T1000 (cell line): ENCODE measurements around the gene SHC3.
A peak's percentile ranks its signal among the peaks of the same experiment; 100 is the strongest.

ENCODE experiments used
- DNase-seq: peaks from one replicate; lab custom pipeline; 2025; ENCODE audit warnings: mixed read lengths; lab: John Stamatoyannopoulos, UW

The SHC3 gene

DNA sequence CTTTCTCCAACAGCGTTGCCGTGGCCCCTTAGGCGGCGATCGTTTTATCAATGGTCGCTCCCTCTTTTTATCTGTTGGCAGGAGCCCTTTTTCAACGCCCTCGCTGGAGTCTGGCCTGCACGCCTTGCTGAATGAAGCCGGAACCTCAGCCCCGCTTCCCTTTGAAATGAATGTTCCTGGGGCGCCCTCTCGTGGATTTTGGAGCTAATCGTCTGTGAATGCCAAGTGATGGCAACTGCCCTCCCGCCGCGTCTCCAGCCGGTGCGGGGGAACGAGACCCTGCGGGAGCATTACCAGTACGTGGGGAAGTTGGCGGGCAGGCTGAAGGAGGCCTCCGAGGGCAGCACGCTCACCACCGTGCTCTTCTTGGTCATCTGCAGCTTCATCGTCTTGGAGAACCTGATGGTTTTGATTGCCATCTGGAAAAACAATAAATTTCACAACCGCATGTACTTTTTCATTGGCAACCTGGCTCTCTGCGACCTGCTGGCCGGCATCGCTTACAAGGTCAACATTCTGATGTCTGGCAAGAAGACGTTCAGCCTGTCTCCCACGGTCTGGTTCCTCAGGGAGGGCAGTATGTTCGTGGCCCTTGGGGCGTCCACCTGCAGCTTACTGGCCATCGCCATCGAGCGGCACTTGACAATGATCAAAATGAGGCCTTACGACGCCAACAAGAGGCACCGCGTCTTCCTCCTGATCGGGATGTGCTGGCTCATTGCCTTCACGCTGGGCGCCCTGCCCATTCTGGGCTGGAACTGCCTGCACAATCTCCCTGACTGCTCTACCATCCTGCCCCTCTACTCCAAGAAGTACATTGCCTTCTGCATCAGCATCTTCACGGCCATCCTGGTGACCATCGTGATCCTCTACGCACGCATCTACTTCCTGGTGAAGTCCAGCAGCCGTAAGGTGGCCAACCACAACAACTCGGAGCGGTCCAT is 177.4 kb downstream of the SHC3 start:
- DNase-seq, result peak; percentile 76

DNA sequence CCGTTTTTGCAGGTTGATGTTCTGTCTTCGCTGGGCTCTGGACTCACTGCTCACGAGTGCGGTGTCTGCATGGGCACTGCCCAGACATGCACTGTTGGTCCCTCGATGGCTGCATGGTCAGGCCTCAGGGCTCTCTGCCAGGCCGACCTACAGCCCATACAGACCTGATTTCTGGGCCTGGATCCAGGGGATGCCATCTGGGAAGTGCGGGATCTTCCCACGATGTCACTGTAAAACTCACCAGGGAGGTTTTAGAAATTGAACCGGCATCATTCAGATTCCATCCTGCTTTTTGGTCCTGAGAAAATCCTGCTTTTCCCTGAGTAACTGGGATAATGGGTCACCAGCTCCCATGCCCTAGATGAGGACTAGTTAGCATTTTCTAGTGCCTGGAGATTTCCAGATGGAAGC is 178.2 kb downstream of the SHC3 start:
- no peak for DNase-seq

DNA sequence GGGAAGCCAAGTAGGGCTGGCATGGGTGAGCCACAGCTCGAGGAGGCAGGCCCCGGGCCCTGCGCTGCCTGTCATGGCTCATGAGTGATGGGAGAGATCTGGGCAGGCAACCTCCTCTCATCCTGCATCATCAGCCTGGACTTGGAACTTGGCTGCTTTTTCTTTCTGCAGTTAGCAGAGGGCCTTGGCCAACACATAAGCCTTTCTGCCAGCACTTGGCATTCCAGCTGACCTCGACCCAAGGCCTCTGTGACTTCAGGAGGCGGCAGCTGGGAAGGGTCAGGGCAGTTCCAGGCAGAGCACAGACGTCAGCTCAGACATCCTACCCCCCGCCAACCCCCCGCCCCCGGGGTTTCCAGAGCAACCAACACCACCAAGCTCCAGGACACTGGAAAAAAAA is 179.7 kb downstream of the SHC3 start:
- DNase-seq, result no peak

DNA sequence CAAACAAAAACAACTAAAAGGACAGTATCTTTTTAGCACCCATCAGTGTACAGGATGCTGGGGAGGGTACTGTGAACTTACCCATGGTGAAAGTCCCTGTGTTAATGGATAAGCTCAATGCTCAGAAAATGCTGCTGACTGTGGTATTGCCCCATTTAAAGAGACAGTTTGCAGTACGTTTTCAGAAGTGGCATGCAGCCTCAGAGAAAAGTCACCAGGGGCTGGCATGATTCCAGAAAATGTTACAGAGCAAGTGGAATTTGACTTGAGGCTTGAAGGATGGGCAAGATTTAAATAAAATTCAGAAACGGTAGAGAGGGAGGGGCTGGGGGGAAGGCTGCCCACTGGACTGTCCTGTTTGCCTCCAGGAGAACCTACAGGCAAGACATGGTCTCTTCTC is 180.1 kb downstream of the SHC3 start:
- no peak for DNase-seq

DNA sequence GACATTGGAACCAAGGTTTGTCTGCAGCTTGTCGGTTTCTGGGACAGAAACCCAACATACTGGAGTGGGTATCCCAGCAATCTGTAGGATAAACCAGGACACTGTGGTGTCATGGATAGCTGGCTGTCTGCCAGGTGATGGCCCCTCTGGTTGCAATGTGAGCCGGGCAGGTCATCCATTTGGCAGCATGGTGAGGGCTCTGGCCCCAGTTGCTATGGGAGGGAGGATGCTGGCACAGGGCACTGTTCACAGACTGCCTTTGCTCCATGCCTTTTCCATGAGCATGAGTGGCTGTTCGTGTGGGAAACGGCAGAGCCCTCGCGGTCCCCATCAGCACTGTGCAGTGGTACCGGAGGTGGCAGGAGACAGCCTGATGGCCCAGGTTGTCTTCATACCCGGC is 181.0 kb downstream of the SHC3 start:
- DNase-seq, result no peak

DNA sequence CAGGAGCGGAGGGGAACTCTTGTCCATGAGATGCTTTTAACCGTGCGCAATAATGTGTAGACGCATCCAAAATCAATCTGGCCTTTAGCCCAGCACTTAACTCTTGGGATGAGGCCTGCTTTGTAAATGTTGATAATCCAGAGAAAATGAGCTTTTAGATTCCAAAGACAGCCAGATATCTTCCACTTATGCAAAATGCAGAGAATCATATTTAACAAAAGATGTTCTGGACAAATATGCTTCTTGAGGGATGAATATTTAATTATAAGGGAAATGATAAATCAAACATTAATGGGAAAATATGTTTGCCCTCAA is 181.7 kb downstream of the SHC3 start:
- DNase-seq, result no peak

DNA sequence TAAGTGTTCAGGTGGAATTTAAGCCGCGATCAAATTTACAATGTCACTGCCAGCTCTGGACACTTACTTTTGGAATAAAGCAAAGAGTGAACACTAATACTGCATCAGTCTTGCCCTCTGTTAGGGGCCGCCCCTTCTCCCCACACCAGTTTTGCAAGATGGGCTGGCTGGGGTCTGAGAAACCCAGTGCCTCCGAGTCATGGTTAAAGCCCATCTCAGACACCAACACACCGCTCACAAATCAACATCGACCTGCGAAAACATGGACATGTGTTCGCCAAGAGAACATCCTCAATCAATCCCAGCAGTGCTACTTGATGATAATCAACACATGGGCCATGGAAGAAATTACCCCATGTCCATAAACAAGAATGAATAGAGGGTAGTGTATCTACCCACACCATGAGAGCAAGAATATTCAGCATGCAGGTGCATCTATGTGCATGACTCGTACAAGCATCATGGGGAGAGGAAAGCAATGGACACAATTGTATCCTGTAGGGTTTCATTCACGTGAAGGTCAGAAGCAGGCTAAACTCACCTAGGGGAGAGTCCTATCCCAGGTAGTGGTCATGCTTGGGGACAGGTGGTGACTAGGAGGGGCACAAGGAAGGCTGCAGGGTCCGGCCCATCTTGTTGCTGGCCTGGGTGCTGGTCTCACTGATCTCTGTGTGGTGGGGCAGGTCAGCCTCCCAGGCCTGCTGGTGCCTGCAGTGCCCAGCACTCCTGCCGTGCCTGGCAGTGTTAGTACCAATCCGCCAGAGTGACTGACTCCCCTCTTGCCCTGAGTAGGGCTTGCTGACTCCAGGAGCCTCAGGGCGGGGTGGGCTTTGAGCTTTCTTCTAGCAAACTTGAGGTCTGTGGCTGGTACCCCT is 182.3 kb downstream of the SHC3 start:
- no peak for DNase-seq

DNA sequence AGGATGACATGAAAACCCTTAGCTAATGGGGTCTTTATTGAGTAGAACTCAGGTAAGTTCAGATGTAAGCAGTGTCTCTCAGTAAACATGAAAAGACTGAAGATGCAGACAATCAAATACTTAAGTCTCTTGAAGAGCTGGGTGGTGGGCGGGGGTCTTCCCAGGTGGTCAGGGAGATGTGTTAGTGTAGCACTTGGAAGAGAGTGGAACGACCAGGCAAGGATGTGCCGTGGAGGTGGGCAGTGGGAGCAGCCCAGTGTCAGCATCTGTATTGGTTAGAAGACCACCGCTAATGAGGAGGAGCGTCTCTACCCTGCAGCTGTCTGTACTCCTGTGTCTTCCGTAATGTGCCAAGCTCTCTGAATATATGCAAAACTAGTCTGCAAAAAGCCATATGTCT is 183.0 kb downstream of the SHC3 start:
- DNase-seq, result no peak

DNA sequence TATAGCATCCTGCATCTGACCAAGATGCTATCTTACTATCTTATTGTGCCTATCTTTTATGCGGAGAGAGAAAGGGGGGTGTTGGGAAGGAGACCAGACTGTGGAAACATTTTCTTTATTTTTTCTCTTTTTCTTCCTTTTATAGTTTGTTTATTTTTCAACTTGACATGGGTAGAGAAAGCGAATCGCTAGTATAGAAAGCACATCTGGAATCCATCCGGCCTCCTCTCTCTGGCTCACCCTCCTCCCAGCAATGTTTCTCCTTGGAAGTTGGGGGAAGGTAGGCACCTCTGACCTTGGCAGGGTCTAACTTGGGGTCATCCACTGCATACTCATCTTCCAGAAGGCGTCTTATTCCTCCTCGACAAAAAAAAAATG is 183.4 kb downstream of the SHC3 start:
- no peak for DNase-seq

DNA sequence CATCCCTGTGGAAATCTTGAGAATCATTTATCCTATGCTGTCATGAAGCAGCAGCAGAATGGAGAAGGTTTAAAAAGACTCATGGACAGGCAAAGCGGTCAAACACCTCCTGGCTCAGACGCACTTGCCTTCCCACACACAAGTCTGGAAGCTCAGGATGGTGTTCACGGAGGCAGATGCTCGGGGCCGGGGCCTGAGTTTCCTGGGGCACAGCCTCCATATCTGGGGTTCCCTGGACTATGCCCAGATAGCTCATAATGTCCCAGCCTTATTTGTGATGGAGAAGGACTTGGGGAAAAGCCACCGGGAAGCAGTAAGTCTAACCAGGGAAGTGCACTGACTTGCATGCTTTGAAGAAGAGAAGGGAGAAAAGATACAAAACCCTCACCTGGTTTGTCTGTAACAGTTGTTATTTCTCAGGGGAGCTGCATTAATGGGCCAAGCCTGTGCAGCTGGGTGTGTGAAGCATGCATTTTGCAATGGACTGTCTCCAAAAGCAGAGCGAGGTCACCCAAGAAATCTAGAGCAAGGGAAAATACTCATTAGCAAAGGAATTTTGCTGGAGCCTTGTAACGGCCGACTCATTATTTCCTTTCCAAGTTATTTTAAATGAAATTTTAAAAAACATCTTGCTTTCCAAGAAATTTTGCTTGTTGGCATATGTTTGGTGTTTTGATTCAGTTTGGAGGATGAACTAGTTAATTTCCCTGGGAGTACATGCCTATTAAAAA is 184.0 kb downstream of the SHC3 start:
- DNase-seq, result no peak

DNA sequence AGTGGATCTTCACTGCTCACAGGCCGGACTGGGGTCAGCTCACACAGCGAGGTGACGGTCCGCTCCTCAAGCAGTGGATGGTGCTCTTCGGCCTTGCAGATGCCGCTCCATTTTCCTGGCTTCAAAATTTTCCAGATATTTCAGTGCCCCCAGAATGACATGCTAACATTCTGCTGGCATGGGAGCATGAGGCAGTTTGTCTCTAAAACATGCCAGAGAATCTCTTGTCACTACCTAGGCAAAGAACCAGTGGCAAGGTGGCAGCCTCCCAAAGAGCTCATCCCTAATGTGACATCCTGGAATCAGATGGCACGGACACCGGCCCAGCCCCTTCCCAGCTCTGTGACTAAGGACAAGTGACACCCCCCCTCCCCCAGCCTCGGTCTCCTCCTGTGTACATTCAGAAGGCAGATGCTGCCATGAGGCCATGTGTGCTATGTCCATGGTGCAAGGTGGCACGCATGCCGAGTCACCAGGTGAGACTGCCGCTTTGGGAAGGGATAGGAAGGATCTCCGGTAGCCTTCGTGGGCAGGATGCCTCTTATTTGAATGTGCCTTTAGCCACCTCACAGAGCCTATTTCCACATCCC is 184.7 kb downstream of the SHC3 start:
- no peak for DNase-seq

DNA sequence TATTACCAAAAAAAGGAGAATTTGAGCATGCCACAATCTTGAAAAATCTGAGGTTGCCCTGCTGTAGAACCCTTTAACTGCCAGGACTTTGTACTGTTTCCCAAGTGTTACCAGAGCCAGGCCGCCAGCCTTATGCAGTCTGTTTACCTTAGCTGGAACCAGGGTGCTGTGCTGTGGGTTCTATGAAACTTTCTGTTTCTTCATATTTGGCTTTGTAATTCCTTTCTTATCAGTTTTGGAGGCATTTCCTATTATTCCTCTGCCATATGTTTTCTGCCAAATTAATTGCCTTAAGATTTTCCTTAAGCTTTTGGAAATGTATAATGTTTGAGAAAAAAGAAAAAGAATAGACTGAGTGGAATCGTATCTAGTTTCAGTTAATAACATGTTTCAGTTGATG is 185.3 kb downstream of the SHC3 start:
- DNase-seq, result no peak

DNA sequence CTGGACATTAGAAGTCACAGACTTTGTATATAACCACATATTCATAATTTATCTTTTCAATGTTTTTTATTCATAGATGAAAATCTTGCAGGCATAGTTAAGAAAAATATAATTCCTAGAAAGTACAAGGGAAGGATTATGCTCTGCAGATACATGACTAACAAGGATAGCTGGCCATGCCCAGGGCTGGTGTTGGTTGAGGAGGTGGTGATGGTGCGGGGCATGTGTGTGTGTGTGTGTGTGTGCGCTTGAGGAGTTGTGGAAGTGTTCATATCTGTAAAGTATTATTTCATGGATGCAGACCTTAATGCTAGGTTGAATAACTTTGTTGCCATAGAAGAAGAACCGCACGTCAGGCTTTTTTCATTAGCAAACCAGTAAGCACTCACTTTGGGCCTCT is 186.1 kb downstream of the SHC3 start:
- no peak for DNase-seq

DNA sequence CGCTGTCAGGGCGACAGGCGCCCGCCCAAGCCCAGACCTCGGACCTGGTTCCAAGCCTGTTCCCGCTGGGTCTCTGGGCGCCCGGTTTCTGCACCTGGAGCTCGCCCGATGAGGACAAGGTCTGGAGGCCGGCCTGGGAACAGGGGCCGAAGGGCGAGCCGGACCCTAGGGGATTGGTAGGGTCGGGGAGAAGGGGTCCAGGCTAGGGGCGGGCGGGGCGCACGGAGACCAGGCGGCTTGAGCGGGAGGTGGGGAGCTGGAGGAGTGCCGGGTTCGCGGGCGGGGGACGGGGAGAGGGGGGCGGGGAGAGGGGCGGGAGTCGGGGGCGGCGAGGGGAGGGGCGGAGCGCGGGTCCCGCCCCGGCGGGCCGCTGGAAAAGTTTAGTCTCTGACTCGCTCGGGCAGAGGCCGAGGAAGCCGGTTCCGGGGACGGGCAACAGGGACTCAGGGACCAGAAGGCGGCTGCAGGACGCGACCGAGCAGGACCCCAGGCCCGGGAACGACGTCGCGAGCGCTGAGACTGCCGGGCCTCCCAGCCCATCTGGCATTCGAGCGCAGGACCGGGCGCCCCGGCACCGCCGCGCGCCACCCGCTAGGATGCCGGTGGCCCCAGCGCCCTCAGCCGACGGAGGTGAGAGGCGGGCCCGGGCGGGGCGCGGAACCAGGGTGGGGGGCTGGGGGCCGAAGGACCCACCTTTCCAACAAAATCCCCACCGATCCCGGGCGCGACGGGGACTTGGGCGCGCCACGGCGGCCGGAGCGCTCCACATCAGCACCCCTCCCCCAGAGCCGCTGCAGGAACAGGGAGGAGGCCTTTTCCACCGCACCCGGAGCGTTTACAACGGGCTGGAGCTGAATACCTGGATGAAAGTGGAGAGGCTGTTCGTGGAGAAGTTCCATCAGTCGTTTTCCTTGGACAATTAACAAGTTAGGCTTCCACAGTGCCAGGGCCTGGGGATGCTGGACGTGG is 187.3 kb downstream of the SHC3 start, which contains the start of gene S1PR3:
S1PR3 (plus strand) TSS at position 403 of the 969 bp plus-strand sequence. CDS start 9,733 bp downstream, outside the sequence.
- no peak for DNase-seq

DNA sequence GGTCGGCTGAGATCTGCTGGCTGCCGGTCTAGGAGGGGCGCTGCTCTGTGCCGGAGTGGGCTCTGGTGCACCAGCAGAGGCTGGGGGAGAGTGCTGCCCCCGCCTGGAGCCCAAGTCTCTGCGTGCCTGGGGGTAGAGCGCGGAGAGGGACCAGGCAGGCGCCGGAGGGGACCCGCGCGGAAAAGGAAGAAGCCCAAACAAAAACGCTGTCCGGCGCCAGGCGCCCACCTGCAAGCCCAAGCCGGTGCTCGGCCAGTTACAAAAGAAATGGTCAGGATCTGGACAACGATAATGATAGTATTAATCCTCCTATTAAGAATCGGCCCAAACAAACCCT is 187.9 kb downstream of the SHC3 start:
- DNase-seq, result no peak

DNA sequence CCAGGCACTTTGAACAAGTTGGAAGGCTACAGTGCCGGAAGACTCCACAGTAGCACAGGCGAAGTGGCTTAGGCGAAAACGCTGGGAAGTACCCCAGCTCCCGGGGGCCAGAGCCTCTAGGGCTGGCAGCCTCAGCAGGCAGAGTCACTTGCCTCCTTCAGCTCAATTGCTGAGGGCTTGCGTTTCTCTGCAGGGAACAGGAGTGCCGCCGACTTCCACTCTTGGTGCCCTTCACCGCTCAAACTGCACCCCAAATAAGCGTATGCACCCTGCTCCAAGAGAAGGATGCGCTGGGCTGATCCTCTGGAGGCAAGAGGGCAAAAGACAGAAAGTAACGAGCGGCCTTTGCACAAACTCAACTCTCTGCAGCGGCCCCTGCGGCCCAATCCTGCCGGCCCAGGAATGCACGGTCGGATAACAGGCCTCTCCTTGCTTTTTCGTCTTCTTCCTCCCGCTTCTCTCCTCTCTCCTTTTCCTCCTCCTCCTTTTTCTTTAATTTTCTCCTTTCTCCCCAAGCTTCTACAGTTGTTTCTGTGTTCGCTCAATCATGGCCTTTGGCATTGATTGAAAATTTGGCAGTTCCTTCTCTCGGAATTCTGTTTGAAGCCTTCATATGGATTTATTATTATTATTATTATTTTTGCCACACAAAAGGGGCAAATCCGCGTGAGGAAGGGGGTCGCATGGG is 188.4 kb downstream of the SHC3 start:
- DNase-seq, result no peak

DNA sequence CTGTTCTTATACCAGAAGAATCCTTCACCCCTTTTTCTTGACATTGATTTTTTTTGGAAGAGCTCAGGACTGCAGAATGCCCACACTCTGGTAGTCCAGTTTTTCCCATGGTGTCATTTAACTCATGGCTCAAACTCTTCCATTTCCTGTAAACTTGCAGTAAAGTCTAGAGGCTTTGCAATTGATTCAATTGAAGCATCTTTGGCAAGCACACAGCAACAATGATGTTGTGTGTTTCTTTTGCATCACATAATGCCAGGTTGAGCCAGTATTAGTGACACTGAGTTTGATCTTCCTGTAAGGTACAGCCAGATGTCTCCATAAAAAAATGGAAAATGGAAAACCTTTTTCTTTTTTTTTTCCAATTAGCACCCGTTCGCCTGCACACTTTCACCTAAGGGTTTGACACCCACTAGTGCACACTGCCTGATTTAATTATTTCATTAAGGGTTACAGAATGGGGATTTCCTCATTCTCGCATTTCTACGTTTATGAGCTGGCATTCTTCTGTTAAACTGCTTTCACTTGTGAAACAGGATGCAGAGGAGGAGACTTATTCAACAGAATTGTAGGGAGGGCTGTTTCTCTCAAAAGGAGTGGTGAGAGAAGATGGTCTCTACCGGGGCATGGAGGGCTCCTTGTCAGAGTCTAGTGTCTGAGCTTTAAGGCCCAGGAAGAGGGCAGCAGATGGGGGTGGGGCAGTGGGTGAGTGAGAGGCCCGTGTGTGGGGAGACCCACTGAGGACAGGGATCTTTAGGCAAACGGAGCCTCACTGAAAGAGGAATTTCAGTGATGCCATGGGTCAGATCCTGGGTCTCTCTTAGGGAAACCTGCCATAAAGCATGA is 189.6 kb downstream of the SHC3 start:
- no peak for DNase-seq

DNA sequence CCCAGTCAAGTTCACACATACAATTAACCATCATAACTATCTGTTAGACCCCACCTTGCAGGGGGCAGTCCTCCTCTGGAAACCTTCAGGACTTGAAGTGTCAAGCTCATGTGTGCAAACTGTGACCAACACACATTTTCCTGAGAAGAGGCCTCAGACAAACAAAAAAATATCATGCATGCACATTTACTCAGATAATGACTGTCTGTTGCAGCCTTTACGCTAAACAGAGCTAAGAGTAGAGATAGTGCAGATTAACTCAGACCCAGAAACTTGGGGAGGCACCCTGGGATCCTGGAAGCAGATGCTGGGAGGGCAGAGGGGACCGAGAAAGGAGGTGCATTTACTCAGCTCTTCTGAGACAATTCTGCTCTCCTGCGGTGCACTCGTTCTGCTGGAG is 191.0 kb downstream of the SHC3 start:
- no peak for DNase-seq

DNA sequence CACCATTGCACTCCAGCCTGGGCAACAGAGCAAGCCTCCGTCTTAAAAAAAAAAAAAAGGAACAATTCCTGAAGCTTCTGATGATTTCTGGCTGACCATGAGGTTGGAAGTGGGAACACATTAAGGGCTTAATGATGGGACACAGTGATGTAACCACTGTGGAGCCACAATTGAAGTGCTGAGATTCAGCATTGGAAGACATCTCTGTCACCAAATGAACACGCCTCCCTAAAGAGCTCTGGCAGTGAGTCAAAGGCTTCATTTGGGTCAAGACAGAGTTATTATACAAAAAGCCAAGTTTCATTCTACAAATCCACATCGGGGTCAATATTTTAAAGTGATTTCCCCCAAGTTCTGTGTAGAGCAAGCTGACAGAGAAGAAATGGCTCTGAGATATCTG is 191.8 kb downstream of the SHC3 start:
- DNase-seq, result no peak
